ENCODE measurements around the gene PCNX3.
"Not testable (repeated sequence)": the region's sequence is repeated elsewhere in the genome, so short reads cannot be mapped to it uniquely, and the experiment has no call there.

PCNX3 gene

GRCh38 chr11:65623177-65623576 lies 7.6 kb downstream of the PCNX3 start:
- DNase-seq: no peak

- no peak for DNase-seq
These were observed 8.5 kb downstream of the PCNX3 start for GRCh38 chr11:65623852-65624616.

- no peak for DNase-seq
These were observed 9.5 kb downstream of the PCNX3 start for GRCh38 chr11:65624931-65625627.

- peak; percentile 23 for DNase-seq
These were observed 10.2 kb downstream of the PCNX3 start for GRCh38 chr11:65625628-65626342.

DNA sequence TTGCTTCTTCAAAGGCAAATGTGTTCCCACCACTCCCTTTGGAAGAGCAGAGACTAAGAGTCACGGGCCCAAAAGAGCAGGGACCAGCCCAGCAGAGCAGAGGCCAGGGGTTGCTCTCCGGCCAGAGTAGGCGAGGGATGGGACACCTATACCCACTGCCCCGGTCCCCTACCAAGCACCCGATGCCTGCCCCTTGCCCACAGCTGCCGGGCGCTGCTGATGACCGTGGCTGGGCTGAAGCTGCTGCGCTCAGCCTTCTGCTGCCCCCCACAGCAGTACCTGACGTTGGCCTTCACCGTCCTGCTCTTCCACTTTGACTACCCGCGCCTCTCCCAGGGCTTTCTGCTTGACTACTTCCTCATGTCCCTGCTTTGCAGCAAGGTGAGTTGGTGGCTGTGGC lies 11.6 kb downstream of the PCNX3 start:
- no peak for DNase-seq

GRCh38 chr11:65629579-65629978 lies 14.0 kb downstream of the PCNX3 start:
- DNase-seq: no peak

- no peak for DNase-seq
These were observed 14.6 kb downstream of the PCNX3 start for GRCh38 chr11:65630215-65630614.

DNA sequence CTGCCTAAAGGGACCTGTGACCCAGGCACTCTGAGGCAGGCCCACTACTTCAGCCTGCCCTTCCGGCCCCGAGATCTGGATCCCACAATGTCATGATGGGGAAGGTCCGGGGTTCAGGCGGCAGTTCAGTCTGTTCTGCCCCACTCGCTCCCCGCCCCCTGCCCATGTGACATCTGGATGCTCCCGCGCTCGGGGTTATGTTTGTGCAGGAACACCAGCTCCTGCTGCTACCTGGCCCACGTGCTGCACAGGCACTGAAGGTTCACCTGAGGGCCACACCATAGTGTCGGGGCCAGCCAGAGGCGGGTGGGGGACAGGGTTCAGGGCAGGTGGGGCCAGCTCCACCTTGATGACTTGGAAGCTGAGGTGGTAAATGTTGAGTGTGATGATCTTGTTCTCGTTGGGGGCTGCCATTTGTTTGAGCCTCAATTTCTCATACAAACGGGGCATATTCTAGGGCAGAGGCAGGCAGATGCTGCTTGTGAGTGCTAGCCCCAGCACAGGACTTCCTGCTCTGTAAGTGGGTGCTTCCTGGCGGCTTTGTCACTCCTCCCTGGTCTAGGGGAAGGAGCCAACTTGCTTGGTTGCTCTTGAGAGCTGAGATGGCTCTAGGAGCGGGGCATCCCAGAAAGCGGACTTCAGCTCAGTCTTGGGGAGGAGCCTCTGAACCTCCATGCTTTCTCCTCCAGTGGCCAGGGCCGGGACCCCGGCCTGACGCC lies 18.0 kb downstream of the PCNX3 start:
- no peak for DNase-seq

DNA sequence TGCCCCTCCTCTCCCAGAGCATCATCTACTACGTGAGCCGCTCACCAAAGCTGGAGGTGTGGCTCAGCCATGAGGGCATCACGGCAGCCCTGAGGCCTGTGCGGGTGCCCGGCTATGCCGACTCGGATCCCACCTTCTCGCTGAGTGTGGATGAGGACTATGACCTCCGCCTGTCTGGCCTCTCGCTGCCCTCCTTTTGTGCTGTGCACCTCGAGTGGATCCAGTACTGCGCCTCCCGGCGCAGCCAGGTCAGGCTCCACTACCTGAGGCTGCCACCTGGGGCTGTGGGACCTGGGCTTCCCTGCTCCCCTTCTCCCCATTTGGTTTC lies 18.5 kb downstream of the PCNX3 start:
- no peak for DNase-seq

GRCh38 chr11:65634440-65634839 lies 18.9 kb downstream of the PCNX3 start:
- DNase-seq: no peak

- no peak for DNase-seq
These were observed 19.5 kb downstream of the PCNX3 start for GRCh38 chr11:65634905-65635731.

DNA sequence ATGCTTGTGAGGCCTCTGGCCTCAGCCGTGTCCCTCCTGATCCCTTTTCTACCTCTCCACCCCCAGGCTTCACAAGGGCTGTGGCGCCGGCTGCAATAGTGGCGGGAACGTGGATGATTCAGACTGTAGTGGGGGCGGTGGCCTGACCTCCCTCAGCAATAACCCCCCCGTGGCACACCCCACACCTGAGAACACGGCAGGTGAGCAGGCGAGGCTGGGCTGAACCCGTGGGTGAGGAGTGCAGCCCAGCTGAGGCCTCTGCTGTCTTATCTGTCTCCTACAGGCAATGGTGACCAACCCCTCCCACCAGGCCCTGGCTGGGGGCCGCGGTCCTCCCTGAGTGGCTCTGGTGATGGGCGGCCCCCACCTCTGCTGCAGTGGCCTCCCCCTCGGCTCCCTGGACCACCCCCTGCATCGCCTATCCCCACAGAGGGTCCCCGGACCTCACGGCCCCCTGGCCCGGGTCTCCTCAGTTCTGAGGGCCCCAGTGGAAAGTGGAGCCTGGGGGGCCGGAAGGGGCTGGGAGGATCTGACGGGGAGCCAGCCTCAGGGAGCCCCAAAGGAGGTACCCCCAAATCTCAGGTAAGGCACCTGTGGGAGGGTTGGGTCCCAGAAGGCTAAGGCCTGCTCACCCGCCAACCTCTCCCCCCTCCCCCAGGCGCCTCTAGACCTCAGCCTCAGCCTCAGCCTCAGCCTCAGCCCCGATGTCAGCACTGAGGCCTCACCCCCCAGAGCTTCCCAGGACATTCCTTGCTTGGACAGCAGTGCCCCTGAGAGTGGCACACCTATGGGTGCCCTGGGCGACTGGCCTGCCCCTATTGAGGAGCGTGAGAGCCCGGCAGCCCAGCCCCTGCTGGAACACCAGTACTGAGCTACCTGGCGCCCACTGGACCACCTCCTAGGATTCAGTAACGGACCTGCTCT lies 20.8 kb downstream of the PCNX3 start:
- no peak for DNase-seq

GRCh38 chr11:65637032-65637557 lies 21.5 kb downstream of the PCNX3 start:
- DNase-seq: no peak

- DNase-seq: no peak
These were observed 22.3 kb downstream of the PCNX3 start, which contains the start of gene SIPA1 for GRCh38 chr11:65637794-65638419. TSS of gene SIPA1 (plus strand) at chr11:65638101. CDS start at chr11:65640922, 2,821 bp downstream.

DNA sequence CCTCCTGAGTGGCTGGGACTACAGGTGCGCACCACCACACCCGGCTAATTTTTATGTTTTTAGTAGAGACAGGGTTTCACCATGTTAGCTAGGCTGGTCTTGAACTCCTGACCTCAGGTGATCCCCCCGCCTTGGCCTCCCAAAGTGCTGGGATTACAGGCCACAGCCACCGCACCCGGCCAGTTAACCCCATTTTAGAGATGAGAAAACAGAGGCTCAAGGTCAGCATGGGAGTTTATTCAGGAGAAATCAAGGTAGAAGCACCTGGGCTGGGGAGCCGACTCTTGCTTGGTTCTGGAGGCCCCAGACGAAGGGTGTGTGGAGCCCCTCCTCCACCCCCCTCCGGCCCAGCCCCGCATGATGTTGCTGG lies 23.6 kb downstream of the PCNX3 start:
- DNase-seq: not testable (repeated sequence)

GRCh38 chr11:65639623-65640482 lies 24.3 kb downstream of the PCNX3 start:
- DNase-seq: no peak

- DNase-seq: no peak
These were observed 25.1 kb downstream of the PCNX3 start for GRCh38 chr11:65640483-65641296.

- no peak for DNase-seq
These were observed 25.9 kb downstream of the PCNX3 start for GRCh38 chr11:65641297-65642013.
